Skeletal muscle satellite cell (primary cell): ENCODE results near the gene IL22RA1.

Experiments
- H3K27me3 ChIP-seq: 2 replicates; pipeline ENCODE4 v1.7.0; 2013; ENCODE audit warnings: low read length; ENCODE audit not compliant: control insufficient read depth, insufficient read depth
- H3K36me3 ChIP-seq: 2 replicates; pipeline ENCODE4 v1.7.0; 2013; ENCODE audit warnings: mild to moderate bottlenecking, control low read depth, low read length; ENCODE audit not compliant: insufficient read depth
- H3K4me1 ChIP-seq: 2 replicates; pipeline ENCODE4 v1.7.0; 2013; ENCODE audit warnings: low read length; ENCODE audit not compliant: control insufficient read depth, insufficient read depth
- H3K4me2 ChIP-seq: 2 replicates; pipeline ENCODE4 v1.7.0; 2013; ENCODE audit warnings: mild to moderate bottlenecking, low read length
- H3K4me3 ChIP-seq: 2 replicates; pipeline ENCODE4 v1.7.0; 2013; ENCODE audit warnings: low read length
- H3K9ac ChIP-seq: 2 replicates; pipeline ENCODE4 v1.7.0; 2013; ENCODE audit warnings: mild to moderate bottlenecking, low read depth, low read length, moderate library complexity
- H3K9me3 ChIP-seq: replicated peaks from 2 replicates; pipeline ENCODE4 v1.7.0; 2013; ENCODE audit warnings: mild to moderate bottlenecking, control low read depth, low read length

IL22RA1 gene

GRCh38 chr1:24164004-24164403 lies 21.1 kb upstream of the IL22RA1 start:
- Histone ChIP-seq H3K36me3 (no peaks in the 10 kb centered on the region), H3K4me3 (no peak overlapping the region), H3K9me3 (no peaks in the 10 kb centered on the region), H3K27me3 (peaks cover 49% of the 10 kb centered on the region), H3K4me1 (no peaks in the 10 kb centered on the region), H3K4me2 (no peak overlapping the region), H3K9ac (no peak overlapping the region)

- Histone ChIP-seq H3K4me2 (no peak overlapping the region), H3K27me3 (peaks cover 57% of the 10 kb centered on the region), H3K36me3 (no peaks in the 10 kb centered on the region), H3K9ac (no peak overlapping the region), H3K4me1 (no peaks in the 10 kb centered on the region), H3K9me3 (no peaks in the 10 kb centered on the region), H3K4me3 (no peak overlapping the region)
These were observed 19.3 kb upstream of the IL22RA1 start for GRCh38 chr1:24162201-24162600.

GRCh38 chr1:24161270-24161669 lies 18.3 kb upstream of the IL22RA1 start:
- Histone ChIP-seq H3K4me2 (no peak overlapping the region), H3K27me3 (peaks cover 59% of the 10 kb centered on the region), H3K4me3 (no peak overlapping the region), H3K4me1 (no peaks in the 10 kb centered on the region), H3K36me3 (no peaks in the 10 kb centered on the region), H3K9ac (no peak overlapping the region), H3K9me3 (no peaks in the 10 kb centered on the region)

DNA sequence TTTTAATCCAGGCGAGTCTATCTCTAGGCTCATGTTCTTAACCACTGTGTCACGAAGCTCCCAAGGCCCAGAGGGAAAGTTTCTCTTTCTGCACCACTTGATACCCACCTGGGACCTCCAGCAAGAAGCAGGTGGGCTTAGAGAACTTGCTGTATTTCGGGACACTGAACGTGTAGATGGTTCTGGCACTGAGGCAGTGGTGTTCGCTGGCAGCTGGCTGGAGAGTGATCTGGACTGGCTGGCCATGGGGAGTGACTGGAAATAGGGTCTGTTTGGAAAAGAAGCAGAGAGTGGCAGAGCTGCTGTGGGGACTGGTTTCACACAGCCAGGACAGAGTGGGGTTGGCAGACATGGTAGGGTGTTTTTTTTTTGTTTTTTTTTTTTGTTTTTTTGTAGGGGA lies 16.4 kb upstream of the IL22RA1 start:
- H3K4me3 ChIP-seq = no peak overlapping the region
- H3K4me2 ChIP-seq = no peak overlapping the region
- H3K4me1 ChIP-seq = no peaks in the 10 kb centered on the region
- H3K27me3 ChIP-seq = peaks cover 42% of the 10 kb centered on the region
- H3K9me3 ChIP-seq = no peaks in the 10 kb centered on the region
- no peaks in the 10 kb centered on the region for H3K36me3 ChIP-seq
- no peak overlapping the region for H3K9ac ChIP-seq

GRCh38 chr1:24157918-24158481 lies 15.1 kb upstream of the IL22RA1 start:
- no peak overlapping the region for H3K4me3 ChIP-seq
- no peaks in the 10 kb centered on the region for H3K9me3 ChIP-seq
- H3K4me2 ChIP-seq = no peak overlapping the region
- H3K4me1 ChIP-seq = no peaks in the 10 kb centered on the region
- H3K9ac ChIP-seq = no peak overlapping the region
- H3K27me3 ChIP-seq = peaks cover 35% of the 10 kb centered on the region
- no peaks in the 10 kb centered on the region for H3K36me3 ChIP-seq

DNA sequence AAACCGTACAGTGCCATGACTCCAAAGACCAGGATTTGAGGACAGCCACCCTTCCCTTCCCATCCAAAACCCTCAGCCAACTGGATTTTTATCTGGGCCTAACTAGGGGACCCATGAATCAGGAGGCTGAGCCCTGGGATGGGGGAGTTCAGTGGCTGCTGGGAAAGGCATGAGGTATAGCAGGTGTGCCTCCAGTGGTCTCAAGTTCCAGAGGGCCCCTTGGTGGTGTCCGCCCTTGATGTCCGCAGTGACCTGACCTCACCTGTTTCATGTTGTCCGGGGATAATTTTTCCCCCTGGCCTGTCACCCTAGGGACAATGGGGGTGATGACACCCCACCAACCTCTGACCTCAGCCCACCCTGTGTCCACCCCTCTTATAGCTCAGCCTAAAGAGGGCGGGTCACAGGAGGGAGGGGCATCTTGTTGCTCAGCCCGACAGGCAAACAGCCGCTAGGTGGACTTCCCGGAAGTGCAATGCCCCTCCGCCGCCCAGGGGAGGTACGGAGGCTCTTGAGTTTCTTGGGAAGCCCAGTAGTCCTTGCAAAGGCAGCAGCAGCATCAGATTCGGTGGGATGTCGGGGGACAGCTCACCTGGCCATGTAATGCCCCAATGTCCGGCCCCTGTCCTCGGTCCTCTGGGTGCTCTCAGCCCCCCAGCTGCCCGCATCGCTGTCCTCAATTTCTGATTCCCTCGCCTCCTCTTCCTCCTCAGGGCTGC lies 13.8 kb upstream of the IL22RA1 start:
- H3K9ac ChIP-seq = no peak overlapping the region
- no peaks in the 10 kb centered on the region for H3K36me3 ChIP-seq
- H3K27me3 ChIP-seq = peaks cover 39% of the 10 kb centered on the region
- no peak overlapping the region for H3K4me2 ChIP-seq
- H3K4me1 ChIP-seq = no peaks in the 10 kb centered on the region
- no peak overlapping the region for H3K4me3 ChIP-seq
- no peaks in the 10 kb centered on the region for H3K9me3 ChIP-seq

- Histone ChIP-seq H3K4me3 (no peak overlapping the region), H3K4me1 (peaks cover 5% of the 10 kb centered on the region), H3K36me3 (no peaks in the 10 kb centered on the region), H3K9ac (no peak overlapping the region), H3K4me2 (no peak overlapping the region), H3K27me3 (peaks cover 48% of the 10 kb centered on the region), H3K9me3 (no peaks in the 10 kb centered on the region)
These were observed 12.3 kb upstream of the IL22RA1 start for GRCh38 chr1:24155011-24155782.

DNA sequence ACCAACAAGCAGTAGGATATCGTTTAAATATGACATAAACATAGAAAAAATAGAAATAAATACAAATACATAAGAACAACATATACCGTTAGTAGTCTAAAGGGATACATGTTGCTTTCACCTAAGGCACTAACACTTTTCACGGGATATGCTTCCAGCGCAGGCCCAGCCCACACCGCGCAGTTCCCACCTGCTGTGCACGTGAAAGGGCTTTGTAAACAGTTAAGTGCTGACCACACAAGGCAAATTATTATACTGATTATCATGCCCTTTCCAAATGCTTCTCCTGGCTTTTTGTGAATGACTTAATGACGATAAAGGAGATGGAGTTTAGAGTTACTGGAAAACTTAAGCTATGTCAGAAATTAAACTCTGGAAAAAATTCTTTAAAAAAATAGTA lies 11.3 kb upstream of the IL22RA1 start:
- H3K4me2 ChIP-seq = no peak overlapping the region
- H3K9ac ChIP-seq = no peak overlapping the region
- H3K4me1 ChIP-seq = peaks cover 14% of the 10 kb centered on the region
- no peaks in the 10 kb centered on the region for H3K9me3 ChIP-seq
- H3K36me3 ChIP-seq = no peaks in the 10 kb centered on the region
- peaks cover 48% of the 10 kb centered on the region for H3K27me3 ChIP-seq
- H3K4me3 ChIP-seq = no peak overlapping the region

GRCh38 chr1:24152631-24153494 lies 9.9 kb upstream of the IL22RA1 start:
- Histone ChIP-seq H3K27me3 (peaks cover 41% of the 10 kb centered on the region), H3K4me3 (no peak overlapping the region), H3K9me3 (no peaks in the 10 kb centered on the region), H3K4me1 (peaks cover 14% of the 10 kb centered on the region), H3K9ac (no peak overlapping the region), H3K4me2 (no peak overlapping the region), H3K36me3 (no peaks in the 10 kb centered on the region)

DNA sequence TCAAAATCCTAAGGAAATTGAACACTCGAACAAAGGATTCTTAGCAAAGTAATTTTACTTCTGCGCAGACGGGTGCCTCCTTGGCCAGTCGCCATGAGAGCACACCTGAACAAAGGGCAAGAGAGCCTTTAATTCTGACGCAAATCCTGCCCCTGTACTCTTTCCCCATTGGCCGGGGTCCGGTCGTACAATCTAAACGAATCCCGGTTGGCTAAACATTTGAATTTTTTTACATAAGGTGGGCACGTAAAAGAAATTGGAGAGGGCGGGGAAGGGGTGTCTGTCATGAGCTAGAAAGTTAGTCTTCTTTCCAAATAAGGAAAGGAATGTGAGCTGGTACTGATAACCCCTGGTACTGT lies 8.2 kb upstream of the IL22RA1 start:
- Histone ChIP-seq H3K36me3 (no peaks in the 10 kb centered on the region), H3K9me3 (no peaks in the 10 kb centered on the region), H3K9ac (no peak overlapping the region), H3K4me1 (peaks cover 14% of the 10 kb centered on the region), H3K4me2 (no peak overlapping the region), H3K4me3 (no peak overlapping the region), H3K27me3 (peaks cover 42% of the 10 kb centered on the region)
